ENCODE data around the gene IFNL3.

DNA sequence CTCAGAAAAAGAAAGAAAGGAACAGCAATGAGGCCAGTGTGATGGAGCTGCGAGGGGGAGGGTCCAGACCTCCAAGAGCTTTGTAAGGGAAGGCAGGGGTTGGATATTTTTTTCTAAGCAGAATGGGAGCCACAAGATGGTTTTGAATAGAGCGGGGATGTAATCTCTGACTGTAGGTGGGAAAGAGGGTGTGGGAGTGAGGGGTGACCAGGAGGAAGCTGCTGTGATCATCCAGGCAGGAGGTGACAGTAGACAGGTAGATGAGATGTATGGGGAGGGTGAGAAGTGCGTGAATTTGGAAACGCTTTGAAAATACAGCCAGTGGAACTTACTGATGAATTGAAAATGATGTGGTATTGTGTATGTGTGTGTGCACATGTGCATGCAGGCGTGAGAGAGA, 30.8 kb upstream of the IFNL3 start:
- TF ChIP-seq POLR2A (IDR thresholded peaks at IDR 0.05; ENCODE audit: low read depth, low read length) = no peak
- TF ChIP-seq TAF1 (IDR thresholded peaks at IDR 0.05; ENCODE audit: low read depth, low read length) = no peak

All from GM12891 (cell line).